Measurements from ENCODE around the gene MLF2.
A peak's percentile ranks its signal among the peaks of the same experiment; 100 is the strongest.
"Not testable (repeated sequence)": the region's sequence is repeated elsewhere in the genome, so short reads cannot be mapped to it uniquely, and the experiment has no call there.

The MLF2 gene

DNA sequence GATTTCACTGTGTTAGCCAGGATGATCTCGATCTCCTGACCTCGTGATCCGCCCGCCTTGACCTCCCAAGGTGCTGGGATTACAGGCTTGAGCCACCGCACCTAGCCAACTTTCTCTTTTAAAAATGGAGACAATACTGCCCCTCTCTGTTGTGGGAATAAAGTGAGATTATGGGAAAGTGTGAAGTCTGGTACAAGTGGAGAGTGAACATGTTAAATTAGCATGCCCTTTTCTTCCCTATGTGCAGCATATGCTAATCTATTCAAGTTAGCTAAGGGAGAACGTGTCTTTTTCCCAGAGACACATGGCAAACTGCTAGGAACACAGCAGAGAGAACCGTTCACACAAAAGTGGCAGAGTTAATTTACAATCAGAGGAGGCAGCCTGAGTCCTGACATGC is 27.6 kb downstream of the MLF2 start:
- no peak for DNase-seq

DNA sequence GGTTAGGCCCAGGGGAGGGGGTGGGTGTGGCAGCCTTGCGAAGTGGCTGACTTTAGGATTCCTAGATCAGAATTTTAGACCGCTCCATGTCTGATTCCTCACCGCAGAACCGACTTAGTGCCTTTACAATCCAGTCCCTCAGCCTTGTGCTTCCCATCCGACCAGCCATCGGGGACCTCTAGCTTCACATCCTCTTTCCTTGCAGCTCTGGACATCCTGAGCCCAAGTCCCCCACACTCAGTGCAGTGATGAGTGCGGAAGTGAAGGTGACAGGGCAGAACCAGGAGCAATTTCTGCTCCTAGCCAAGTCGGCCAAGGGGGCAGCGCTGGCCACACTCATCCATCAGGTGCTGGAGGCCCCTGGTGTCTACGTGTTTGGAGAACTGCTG is 28.5 kb downstream of the MLF2 start:
- DNase-seq = peak; percentile 44

DNA sequence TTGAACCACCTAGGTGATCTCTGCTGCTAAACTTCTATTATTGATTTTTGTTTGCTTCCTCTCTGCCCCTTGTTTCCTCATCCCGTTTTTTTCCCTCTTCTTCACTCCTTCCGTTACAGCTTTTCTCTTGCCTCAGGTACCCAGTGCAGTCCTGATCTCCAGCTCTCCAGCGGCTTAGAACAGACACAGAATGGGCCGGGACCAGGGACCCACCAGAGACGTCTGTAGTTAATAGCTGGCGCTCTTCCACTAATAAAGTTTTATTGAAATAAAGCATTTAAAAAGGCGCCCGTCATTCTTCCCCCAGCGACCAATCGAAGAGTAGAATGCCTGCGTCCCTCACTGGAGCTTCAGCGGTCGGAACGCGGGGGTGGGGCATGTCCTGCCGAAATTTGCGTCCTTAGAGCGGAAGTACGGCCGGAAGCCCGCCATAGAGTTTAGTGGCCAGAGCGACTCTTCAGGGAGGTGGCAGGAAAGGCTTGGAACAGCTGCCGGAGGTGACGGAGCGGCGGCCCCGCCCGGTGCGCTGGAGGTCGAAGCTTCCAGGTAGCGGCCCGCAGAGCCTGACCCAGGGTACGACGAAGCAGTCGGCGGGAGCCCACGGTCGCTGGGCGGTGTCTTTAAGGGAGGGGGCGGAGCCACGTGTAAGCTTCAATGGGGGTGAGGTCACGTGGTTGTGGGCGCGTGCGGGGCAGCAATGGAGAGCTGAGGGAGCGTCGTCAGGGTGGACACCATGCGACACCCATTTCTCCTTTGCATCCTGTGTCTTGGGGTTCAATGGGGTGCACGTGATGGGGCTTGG is 29.1 kb downstream of the MLF2 start, which contains the start of gene COPS7A:
Gene COPS7A, plus strand, starts transcription at position 440 of the 802 bp plus-strand sequence. CDS start 611 bp downstream, outside the sequence.
- peak; percentile 99 for DNase-seq

DNA sequence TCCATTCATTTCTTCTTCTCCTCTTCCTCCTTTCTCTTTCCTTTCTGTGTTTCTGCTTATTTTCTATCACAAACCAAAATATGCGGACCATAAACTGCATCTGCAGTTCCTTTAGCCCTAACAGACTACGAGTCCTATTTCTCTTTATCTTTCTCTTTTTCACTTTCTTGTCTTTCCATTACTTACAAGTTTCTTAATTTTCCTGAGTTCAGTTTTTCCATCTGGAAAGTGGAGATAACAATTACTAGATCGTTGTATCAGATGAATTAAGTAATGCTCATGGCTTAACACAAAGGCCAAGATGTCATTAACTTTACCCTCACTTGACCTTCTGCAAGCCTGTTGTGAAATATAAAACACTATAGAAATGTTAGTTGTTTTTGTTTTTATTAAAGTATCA is 30.1 kb downstream of the MLF2 start:
- no peak for DNase-seq

DNA sequence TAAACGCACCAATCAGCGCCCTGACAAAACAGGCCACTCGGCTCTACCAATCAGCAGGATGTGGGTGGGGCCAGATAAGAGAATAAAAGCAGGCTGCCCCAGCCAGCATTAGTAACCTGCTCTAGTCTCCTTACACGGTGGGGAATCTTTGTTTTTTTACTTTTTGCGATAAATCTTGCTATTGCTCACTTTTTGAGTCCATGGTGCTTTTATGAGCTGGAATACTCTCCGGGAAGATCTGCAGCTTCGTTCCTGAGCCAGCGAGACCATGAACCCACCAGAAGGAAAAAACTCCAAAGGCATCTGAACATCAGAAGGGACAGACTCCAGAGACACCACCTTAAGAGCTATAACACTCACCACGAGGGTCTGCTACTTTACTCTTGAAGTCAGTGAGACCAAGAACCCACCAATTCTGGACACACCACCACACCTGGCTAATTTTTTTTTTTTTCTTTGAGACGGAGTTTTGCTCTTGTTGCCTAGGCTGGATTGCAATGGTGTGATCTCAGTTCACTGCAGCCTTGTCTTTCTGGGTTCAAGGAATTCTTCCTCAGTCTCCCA is 36.0 kb downstream of the MLF2 start:
- no peak for DNase-seq

DNA sequence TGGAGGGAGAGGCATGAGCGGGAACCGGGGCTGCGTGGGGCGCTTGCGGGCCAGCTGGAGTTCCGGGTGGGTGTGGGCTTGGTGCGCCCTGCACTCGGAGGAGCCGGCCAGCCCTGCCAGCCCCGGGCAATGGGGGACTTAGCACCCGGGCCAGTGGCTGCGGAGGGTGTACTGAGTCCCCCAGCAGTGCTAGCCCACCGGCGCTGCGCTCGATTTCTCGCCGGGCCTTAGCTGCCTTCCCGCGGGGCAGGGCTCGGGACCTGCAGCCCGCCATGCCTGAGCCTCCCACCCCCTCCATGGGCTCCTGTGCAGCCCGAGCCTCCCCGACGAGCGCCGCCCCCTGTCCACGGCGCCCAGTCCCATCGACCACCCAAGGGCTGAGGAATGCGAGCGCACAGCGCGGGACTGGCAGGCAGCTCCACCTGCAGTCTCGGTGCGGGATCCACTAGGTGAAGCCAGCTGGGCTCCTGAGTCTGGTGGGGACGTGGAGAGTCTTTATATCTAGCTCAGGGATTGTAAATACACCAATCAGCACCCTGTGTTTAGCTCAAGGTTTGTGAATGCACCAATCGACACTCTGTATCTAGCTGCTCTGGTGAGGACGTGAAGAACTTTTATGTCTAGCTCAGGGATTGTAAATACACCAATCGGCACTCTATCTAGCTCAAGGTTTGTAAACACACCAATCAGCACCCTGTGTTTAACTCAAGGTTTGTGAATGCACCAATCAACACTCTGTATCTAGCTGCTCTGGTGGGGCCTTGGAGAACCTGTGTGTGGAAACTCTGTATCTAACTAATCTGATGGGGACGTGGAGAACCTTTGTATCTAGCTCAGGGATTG is 36.7 kb downstream of the MLF2 start:
- DNase-seq = not testable (repeated sequence)

DNA sequence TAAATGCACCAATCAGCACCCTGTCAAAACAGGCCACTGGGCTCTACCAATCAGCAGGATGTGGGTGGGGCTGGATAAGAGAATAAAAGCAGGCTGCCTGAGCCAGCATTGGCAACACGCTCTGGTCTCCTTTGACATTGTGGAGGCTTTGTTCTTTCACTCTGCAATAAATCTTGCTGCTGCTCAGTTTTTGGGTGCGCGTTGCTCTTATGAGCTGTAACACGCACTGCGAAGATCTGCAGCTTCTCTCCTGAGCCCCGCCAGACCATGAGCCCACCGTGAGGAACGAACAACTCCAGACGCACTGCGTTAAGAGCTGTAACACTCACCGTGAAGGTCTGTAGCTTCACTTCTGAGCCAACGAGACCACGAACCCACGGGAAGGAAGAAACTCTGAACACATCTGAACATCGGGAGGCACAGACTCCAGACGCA is 44.0 kb downstream of the MLF2 start:
- no peak for DNase-seq

DNA sequence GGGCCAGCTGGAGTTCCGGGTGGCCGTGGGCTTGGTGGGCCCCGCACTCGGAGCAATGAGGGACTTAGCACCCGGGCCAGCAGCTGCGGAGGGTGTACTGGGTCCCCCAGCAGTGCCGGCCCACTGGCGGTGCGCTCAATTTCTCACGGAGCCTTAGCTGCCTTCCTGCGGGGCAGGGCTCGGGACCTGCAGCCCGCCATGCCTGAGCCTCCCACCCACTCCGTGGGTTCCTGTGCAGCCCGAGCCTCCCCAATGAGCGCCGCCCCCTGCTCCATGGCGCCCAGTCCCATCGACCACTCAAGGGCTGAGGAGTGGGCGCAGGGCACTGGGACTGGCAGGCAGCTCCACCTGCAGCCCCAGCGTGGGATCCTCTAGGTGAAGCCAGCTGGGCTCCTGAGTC is 44.6 kb downstream of the MLF2 start:
- not testable (repeated sequence) for DNase-seq

DNA sequence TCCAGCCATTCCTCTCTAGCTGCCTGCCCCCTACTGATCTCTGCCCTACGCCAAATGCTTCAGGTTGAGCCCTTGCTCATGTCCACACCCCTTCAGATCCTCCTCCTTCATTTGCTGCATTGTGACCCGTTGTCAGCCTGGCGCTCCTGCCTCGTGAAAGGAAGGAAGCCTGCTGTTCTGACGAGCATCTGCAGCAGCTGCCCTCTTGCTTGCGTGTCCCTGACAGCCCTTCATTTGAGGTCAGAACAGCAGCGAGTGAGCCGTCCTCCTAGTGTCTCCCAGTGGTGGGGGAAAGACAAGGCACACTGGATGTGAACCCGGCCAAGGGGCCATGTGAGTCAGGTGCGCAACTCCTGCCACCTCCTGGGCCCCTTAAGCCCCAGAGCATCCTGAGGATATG is 49.3 kb downstream of the MLF2 start:
- DNase-seq = no peak

DNA sequence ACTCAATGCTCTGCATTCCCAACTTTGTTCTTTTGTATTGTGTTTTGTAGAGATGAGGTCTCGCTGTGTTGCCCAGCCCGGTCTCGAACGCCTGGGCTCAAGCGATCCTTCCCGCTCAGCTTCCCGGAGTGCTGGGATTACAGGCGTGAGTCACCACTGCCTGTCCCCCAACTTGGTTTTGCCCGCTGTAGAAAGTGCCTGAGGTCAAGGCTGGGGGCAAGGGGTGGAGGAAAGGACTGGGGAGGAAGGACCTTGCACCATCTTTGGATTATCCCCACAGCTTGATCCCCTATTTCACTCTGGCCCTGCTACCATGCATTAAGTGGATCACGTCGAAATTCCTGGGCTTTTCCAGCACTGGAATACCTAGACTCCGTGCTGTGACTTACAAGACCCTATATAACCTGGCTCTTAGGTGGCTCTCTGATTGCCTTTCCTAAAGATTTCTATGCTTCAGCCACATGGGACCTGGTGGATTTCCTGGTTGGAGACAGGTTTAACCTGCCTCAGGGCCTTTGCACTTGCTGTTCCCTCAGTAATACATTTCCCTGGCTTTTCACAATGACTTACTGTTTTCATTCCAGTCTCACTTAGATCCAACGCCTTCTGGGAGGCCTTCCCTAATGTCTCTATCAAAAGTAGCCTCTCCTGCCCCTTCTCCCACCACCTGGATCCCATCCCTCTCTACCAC is 51.7 kb downstream of the MLF2 start:
- DNase-seq = no peak

DNA sequence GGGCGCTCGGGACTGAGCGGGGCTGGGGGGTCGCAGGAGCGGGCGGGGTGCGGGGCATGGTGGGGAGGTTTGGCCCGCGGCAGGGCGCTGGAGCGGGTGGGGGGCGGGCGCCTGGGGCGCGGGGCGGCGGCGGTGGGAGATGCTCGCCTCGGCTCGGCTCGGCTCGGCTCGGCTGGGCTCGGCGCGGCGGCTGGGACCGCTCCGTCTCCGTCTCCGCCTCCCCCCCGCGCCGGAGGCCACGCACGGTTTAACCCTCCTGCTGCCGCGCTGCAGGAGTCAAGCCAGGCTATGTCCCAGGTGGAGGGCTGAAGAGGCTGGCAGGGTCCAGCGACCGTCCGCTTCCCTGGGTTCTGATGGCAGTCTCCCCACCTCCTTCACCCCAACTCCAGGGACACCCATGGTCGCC is 52.3 kb downstream of the MLF2 start, which contains the start of gene PIANP:
Gene PIANP, minus strand, starts transcription at position 170 of the 406 bp plus-strand sequence. CDS start 2,754 bp downstream, outside the sequence.
- peak; percentile 20 for DNase-seq

DNA sequence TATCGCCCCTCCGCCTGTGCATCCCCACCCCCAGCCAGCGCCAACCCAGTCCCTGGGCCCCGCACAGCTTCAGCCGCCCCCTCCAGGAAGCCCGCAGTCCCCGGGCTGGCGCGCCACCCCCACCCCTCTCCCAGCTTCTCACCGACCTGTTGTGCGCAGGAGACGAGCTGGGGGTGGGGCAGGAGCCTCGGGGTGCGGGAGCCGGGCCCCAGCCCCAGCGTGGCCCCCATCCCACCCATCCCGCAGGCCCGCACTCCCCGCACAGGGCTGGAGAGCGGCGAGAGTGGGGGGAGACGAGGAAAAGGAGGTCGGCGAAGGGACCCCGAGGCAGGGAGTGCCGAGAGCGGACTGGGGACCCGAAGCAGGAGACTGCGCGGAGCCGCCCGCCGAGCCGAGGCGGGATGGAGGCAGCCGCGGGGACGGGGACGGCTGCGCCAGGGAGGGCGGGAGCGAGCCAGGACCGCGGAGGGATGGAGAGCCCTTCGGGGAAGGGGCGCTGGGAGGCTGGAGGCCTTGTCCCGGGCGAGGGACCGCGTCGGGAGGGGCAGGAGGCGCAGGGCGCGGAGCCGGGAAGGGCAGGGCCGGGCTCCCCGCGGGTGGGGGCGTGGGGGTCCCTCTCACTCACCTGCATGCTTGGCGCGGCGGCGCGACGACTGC is 52.8 kb downstream of the MLF2 start:
- DNase-seq = peak; percentile 14

DNA sequence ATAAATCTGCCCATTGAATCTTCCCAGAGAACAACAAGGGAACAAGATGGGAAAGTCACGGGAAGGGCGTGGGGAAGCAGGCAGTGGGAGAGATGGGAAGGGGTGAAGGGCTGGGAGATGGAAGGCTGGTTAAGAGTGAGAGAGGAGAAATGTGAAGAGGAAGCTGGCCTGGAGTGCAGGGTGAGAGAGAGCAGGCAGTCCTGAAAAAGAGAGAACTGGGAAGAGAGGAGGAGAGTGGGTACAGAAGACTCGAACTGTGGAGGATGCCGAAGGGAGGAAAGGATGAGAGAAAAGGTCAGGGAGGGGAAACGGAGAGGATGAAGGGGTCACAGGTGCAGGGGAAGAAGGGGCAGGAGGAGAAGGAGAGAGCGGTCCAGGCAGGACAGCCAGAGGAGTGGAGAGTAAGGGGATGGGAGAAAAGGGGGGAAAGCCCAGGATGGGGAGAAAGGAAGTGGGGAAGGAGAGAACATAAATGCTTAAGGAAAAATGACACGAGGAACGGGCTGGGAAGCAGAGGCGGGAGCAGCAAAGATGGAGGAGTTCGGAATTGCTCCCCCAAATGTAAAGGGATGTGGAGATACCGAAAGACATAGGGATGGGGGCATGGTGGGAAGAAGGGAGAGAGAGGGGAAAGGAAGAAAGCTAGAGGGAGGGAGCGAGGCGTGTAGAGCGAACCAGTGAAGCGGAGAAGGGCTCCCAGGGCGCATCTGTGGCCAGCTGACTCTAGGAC is 53.5 kb downstream of the MLF2 start:
- no peak for DNase-seq

DNA sequence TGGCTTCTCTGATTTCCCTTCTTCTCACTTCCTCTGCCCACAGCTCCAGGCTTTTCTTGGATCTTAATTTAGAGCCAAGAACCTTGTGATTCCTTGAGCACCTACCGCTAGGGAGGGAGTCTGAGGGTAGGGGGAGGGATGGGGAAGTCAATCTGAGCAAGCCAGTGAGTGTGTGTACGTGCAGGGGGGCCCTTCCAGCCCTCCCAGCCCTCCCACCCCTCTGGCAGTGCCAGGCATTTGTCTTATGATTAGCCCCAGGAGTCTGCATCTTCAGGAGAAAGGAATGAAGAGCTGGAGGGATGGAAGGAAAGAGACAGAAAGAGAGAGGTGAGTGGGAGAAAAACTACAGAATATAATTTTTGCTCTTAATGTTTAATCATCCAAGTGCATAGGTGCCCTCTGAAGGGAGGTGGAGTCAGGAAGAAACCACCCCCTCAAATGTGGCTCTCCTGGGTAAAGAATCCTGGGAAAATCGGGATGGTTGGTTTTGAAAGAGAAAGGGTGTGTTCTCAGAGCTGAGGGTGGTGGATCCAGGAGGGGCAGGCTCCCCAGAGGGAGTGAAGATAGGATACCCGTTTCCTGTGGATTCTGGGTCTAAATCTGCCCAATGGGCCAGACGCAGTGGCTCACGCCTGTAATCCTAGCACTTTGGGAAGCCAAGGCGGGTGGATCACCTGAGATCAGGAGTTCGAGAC is 54.4 kb downstream of the MLF2 start:
- no peak for DNase-seq
